Hippocampal formation (tissue), 2 donors: ENCODE measurements around the gene EBLN1.
A peak's percentile ranks its signal among the peaks of the same experiment; 100 is the strongest.

Experiments used
- DNase-seq, 2 donors: peaks; one replicate each; lab custom pipeline; 2025; lab: John Stamatoyannopoulos, UW

EBLN1 gene

DNA sequence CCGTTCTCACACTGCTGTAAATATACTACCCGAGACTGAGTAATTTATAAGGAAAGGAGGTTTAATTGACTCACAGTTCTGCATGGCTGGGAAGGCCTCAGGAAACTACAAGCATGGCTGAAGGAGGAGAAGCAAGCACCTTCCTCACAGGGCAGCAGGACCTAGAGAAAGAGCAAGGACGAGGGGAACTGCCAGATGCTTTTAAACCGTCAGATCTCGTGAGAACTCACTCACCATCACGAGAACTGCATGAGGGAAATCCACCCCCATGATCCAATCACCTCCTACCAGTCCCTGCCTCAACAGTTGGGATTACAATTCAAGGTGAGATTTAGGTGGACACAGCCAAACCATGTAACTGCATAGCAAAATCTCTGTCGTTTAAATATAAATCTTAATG is at the start of gene EBLN1:
EBLN1 (minus strand) TSS at position 174 of the 400 bp plus-strand sequence. CDS start 8,032 bp downstream, outside the sequence.
- DNase-seq: no peak

DNA sequence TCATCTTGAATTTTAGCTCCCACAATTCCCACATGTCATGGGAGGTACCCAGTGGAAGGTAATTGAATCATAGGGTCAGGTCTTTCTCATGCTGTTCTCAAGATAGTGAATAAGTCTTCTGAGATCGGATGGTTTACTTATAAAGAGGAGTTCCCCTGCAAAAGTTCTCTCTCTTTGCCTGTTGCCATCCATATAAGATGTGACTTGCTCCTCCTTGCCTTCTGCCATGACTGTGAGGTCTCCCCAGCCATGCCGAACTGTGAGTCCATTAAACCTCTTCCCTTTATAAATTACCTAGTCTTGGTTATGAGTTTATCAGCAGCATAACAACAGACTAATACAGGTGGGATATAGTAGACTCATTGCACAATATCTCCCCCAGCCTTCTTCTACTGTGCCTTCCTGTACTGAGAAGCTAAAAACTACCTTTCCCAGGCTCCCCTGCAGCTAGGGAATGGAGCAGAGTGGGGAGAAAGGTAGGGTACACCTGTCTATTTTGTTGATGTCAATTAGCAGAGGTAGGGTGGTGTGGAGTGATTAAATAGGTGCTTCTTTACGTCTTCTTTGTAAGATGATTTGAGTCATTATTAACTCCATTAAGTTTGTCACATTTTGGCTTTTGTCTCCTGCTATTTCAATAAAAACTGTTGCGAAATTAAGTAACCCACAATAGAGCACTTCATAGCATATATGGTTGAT is 48.2 kb upstream of the EBLN1 start:
- DNase-seq: no peak

DNA sequence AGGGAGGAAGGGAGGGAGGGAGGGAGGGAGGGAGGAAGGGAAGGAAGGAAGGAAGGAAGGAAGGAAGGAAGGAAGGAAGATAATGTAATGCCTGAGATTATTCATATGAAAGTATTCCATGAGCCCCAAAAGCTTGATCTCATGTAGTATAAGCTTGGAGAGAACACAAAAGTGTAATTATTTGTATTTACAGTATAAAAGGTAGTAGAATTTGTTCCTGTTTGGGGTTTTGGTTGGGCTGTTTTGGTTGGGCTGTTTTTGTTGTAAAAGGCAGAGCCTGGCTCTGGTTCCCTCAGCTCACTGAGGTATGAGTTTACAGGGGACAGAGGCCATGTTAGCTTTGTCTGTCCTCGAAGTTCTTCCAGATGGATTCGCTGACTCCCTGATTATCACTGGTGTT is 45.3 kb upstream of the EBLN1 start:
- DNase-seq: no peak

DNA sequence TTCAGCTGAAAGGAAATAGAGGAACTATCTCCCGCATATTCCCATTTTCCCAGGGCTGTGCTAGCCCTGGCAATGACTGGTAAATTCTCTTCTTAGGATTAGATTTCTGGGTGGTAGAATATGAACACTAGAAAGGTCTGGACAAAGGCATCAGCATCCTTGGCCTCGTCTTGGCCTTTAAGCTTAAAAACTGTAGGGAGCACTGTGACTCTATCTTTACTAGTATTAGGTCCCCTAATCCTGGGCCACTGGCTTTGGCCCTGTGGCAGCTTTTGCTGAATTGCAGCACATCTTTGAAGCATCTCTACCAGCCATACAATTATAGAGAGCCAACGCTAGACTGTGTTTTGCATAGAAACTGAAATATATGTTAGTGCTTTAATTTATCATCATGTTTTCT is 41.5 kb upstream of the EBLN1 start:
- DNase-seq: no peak

DNA sequence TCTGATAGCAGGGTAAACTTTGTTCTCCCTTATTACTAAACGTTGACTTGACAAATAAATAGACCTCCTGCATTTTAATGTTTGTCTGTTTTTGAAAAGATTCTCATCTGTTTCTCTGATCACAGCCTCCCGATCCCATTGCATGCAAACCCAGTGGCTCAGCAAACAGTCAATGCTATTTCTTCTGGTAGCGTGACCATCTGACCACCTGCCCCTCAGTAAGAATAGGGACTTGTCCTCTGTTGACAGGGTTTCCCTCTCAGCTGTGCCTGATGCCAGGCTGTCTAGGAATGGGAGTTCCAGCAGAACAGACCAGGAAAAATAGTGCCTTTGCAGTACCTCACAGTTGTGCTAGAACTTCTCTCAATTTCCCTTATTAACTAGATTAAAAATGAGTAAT is 40.7 kb upstream of the EBLN1 start:
- DNase-seq: peak; percentile 16 to 34

DNA sequence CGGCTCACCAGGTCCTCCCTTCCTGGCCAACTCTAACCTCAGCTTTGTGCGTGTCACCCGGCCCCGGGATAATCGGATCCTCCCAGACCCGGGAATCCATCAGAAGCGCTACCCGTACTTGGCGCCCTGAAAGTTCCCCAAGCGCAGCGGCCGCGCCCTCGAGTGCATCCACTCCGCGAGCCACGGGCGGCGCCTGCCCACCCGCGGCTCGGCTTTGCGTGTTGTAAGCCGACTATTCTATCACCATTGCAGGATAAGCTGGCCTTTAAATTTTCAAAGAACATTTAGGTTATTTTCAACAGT is 35.7 kb upstream of the EBLN1 start:
- peak in 1 of 2 donors; percentile 28 for DNase-seq

DNA sequence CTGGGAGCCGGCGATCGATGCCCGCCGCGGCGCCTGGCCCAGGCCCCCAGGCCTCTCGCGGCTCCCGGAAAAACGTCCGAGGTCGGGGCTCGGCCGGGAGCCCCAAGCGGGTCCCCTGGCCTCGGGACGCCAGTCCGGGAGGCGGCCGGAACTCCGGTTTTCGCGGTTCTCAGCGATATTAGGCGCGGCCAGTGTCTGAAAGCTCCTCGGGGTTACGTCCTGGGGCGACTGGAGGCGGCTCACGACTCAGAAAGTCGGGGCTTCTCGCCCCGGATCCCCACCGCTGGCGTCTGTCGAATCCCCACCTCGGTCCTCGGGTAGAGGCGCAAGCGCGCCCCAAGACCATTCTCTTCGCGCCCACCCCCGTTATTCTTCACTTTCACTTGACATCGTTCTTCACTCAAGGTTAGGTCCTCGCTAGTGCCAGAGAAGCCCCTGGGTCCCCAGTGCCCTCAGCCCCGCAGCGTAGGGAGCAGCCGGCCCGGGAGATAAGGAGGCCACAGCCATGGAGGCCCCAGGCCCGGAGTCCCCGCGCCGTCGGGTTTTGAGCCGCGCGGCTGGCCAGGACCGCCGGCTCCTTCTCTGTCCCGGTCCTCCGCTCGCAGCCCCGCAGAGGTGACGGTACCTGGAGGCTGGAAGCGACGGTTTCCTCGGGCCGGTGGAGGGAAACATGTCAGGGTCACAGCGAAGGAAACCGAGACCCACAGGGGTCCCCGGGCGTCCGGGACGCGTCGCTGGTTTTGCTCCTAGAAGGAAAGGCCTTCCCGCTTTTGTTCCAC is 35.2 kb upstream of the EBLN1 start:
- DNase-seq: peak in 1 of 2 donors; percentile 65

DNA sequence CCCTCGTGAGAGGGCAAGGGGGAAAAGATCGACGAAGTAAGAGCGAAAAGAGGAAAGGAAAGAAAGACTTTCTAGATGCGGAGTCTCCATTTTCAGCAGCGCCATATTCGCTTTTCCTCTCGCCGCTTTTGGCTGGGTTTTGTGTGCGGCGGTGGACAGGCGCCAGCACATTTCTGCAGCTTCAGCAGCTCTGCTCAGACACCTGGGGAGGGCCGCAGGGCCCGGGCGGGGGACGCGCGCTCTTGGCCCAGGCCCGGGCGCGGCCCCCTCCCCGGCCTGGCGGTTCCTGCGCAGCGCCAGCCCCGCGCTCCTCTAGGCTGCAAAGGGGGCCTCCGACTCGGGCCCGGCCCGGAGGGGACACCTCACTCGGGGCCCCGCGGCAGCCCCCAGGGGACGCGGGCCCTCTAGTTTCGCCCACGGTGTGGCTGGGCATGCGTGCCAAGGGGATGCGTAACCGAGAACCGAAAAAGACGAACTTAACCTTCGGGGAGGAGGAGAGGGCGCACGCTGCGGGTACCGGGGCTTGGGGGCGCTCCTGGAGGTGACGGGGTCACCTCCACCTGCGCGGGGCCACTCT is 34.5 kb upstream of the EBLN1 start:
- peak; percentile 67 to 77 for DNase-seq

DNA sequence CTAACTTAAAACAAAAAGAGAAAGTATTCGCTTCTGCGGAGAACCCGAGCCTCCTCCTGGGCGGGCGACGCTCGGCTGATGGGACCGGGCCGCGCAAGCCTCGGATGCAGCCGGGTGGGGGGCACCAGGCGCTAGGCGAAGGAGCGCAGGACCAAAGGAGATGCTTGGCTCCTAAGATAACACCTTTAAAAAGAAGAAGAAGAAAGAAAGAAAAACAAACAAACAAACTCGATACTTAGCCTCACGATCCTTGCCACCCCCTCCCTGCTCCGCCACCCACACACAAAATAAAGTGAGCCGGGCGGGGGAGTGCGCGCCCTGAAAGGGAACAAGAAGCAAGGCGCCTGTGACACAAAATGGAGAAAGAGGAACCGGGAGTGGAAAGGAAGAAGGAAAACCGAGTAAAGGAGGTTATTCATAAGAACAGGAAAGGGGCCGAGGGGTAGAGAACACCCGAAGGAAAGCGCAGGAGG is 34.0 kb upstream of the EBLN1 start:
- DNase-seq: peak; percentile 67 to 76

DNA sequence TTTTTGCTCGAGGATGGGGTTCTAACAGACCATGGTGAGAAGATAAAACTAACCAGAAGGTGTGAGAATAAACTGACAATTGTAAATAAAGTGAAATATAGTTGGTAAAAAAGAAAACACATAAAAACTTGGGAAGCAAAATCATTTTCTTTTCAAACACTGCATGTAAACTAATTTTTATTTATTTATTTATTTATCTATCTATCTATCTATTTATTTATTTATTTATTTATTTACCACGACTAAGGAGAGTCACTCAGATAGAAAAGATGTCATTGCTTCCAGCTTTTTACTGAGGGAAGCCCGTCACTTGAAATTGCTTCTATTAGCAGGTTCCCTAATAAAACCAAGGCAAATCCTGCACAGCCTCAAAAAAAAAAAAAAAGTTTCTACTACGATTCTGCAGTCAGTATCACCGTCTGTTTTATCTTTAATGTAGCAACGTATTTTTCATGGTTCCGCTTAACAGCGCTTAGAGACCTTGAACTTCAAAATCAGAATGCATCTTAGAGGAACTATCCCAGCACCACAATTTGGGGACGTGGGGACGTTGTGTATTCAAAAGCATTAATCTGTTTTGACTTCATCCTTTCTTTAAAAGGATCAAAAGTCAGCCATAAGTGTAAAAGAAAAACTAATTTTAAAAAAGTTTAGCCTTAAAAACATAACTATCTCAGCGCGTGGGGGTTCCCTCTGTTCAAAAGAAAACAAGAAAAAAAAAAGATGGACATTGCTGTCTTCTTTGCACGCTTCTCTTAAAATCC is 33.3 kb upstream of the EBLN1 start:
- peak in 1 of 2 donors; percentile 58 for DNase-seq

DNA sequence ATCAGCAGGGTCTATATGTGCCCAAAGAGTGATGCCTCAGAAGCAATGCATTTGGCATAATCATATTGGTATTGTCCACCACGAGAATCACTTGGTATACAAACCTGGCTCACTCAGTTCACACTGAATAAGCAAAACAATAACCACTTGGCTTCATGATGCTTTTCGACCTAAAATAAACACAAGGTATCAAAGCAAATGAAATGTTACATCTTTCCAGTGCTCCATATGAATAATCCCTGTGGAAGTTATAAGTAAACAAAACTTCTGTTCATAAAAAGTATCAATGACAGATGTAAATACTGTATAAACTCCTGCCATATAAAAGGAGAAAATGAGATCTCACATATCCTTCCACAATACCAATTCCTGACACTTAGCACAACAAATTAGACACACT is 29.8 kb upstream of the EBLN1 start:
- no peak for DNase-seq

DNA sequence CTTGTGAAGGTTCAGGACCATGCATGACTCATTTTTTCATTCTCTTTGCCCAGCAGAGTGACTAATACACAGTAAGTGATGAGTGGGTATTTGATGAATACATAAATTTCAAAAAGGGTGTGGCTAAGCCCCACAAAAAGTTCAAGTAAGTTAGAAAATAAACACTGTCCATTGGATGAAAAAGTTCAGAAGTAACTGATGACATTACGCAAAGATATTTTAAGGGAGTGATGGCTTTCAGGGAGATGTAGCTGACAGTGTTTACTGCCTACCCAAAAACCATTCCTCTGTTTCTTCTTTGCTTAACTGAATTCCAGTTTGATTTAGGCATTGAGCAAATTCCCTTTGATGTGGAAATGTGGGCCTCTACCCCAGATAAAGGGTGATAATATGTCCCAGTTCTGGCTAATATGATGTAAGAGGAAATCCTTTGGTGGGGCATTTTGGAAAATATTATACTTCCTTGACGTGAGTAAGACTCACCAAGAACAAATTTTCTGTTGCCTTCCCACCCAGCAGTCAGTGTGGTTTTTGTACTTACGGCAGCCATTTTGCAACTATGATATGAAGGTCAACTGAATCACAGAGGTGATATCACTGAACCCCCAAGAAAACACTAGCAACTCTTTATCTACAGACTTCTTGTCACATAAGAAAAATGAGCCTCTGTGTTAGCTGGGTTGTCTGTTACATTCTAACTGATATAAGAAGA is 29.0 kb upstream of the EBLN1 start:
- no peak for DNase-seq

DNA sequence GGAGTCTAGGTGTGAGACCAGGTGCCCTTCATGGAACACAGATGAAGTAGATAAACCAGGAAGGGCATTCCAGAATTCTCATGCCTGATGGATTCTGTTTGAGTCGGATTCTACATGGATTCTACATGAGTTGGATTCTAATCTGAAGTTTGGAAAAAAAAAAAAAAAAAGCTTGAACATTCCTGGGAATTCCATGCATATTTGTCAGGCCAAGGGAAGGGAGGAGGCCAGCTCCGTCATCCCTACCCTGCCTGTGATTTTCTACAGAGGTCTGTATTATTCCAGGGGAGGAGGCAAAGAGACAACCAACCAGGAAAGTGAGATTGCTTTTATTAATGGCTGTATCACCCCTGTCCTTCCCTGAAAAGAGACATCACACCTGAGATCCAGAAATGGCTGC is 27.8 kb upstream of the EBLN1 start:
- no peak for DNase-seq

DNA sequence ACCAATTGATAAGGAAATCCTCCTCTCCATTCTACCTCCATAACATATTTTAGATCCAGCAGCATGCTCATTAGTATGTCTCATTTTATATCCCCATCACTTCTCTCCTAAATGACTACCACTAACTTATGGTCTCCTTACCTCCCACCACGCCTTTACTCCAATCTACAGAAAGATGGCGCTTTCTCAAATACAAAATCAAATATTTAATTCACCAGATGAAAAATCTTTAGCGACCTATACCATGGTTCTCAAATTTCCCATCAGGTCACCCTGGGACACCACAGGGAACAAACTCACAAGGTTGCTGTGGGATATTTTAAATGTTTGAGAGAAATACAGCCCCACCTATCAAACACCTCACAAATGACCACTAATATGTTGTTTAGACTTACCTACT is 27.0 kb upstream of the EBLN1 start:
- no peak for DNase-seq

DNA sequence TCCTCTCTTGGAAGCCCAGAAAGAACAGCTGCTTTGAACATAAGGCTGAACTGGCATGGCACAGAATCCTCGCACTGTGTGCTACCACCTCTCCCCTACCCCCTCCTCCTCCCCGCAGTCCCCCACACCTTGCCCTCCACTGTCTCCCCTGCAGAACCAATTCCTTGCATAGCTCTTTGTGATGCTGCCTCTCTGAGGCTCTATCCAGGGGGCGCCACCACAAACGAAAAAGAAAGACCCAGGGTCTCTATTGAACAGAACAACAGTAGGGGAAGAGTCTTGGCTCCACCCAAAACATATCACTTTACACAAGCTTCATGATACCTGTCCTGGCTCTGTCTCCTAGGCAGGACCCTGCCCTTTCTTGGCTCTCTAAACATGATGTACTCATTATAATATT is 26.2 kb upstream of the EBLN1 start:
- no peak for DNase-seq

DNA sequence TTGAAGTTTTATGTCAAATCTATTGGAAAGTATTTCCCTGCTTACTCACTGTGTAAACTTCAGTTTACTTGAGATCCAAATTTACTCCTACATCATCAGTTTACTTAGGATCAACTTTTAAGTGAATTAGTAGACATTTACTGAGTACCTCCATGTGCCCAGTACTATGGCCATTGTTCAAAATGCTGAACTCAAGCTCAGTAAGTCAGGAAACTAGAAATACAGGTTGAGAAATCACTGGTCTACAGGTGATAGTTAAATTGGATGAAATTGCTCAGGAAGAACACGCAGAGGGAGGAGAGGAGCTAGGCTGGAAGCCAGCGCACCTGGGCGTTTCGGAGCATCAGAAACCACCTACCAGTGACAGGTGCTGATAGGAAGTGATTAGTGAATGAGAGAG is 25.5 kb upstream of the EBLN1 start:
- no peak for DNase-seq

DNA sequence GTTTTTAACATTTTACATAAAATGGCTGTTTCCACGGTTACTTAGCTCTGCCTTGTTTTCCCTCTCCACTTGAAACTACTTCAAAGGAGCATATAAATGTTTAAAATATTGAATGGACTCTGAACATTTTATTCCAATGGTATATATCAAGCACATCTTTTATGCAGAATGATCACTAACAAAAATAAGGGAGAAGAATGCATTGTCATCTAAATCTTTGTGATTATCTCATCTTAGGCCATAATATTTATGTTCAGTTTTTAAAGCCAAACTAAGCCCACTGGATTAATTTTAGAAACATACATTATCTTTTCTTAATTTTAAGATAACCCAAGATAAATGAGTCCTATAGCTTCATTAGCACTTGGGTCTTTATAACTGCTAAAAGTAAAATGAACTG is 13.4 kb upstream of the EBLN1 start:
- no peak for DNase-seq

DNA sequence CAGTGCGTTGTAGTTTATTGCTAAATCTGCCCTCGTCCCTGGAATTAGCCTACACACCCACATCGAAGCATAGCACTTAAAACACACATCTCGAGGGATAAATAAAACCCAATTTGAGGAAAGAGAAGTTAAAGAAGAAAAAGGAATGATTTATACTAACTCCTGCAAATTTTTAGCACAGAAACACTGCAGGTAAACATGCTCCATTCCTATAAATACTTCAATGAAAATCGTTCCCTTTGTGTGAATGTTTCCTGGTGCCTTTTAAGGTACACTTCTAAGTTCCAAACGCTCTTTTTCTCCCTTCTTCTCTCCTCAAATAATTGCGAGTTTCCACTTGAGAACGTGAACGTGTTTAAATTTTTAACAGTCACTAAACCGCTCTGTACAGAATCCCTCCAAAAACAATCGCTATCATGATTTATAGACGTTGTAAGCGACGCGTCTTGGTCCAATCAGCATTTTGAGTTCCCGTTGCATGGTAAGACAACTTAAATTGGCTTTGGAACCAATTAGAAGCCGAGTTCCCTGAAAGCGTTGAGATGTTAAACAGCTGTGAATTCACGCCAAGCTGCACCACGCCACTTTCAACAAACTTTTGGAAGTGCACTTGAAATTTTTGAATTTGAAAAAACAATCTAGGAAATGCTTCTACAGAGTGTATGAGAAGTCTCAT is 12.5 kb upstream of the EBLN1 start:
- DNase-seq: peak in 1 of 2 donors; percentile 51

DNA sequence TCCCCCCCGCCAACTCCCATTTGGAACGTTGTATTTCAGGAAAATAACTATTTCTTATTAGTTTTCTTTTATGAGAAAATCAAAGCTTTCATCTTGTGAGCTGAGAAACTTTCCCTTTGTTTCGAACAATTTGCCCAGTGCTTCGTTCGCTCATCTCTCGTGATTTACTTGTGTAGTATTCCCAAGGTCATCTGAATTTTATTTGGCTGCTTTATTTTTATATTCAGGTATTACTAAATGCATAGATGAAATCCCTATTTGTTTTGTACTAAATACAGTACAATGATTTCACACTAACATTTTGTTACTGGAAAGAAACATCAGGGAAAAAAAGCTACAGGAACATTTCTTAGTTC is 12.0 kb upstream of the EBLN1 start:
- DNase-seq: peak in 1 of 2 donors; percentile 51

DNA sequence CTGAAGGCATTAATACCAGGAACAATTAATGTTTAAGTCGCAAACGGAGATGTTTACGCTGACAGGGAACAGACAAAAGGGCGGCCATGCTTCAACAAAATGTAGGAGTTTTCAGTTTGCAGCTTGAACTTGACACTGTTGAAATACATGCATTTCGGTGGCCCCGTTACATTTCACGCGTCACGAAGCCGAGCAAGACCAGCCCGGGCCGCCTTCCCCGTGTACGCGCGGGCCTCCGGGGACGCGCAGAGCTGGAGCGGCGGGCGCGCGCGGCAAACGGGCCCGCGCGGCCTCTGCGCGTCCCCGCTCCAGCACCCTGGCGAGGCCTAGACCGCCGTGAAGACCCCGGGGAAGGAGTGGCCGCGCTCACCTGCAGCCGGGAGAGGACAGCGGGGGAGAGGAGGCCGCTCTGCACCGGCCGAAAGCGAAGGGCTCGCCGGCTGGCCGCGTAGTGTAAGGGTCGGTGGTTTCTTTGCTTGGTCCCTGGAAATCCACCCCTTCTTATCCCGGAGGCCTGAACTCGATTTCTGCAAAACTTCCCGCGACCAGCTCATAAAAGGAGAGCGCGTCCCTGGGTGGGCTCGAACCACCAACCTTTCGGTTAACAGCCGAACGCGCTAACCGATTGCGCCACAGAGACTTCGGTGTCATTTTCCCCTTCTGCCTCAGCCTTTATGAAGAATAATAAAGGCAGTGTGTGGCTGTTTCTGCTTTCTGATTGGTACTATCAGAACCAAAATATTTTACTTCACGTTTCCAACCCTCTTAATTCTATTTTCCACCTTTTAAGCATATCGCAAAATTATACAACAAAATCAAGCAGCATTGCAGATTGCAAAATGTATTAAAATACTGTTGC is 11.4 kb upstream of the EBLN1 start:
- peak; percentile 82 to 91 for DNase-seq
